NCI-H524 (cell line): Measurements from ENCODE around the gene ITGAX.
"Not testable (repeated sequence)": the region's sequence is repeated elsewhere in the genome, so short reads cannot be mapped to it uniquely, and the experiment has no call there.

Source experiments
- DNase-seq, 2 experiments: peaks; one replicate each; lab custom pipeline; 2025; lab: John Stamatoyannopoulos, UW

Gene ITGAX

GRCh38 chr16:31354394-31355291, at the start of gene ITGAX:
Gene ITGAX (plus strand): TSS chr16:31355176. CDS start chr16:31355255, 79 bp downstream.
- DNase-seq = no peak

GRCh38 chr16:31305219-31305618, 49.8 kb upstream of the ITGAX start:
- DNase-seq = no peak

- DNase-seq = not testable (repeated sequence)
These were observed 46.6 kb upstream of the ITGAX start for GRCh38 chr16:31308381-31308780.

- no peak for DNase-seq
These were observed 32.5 kb upstream of the ITGAX start for GRCh38 chr16:31322500-31322899.

- no peak for DNase-seq
These were observed 30.9 kb upstream of the ITGAX start for GRCh38 chr16:31323959-31324629.

GRCh38 chr16:31325171-31325570, 29.8 kb upstream of the ITGAX start:
- DNase-seq = no peak

- no peak for DNase-seq
These were observed 27.2 kb upstream of the ITGAX start for GRCh38 chr16:31327646-31328225.

GRCh38 chr16:31328322-31329052, 26.5 kb upstream of the ITGAX start:
- no peak for DNase-seq

- DNase-seq = no peak
These were observed 25.1 kb upstream of the ITGAX start for GRCh38 chr16:31329671-31330552.

GRCh38 chr16:31330553-31330890, 24.5 kb upstream of the ITGAX start:
- no peak for DNase-seq

- no peak for DNase-seq
These were observed 23.7 kb upstream of the ITGAX start for GRCh38 chr16:31331141-31331764.

GRCh38 chr16:31331807-31332301, 23.1 kb upstream of the ITGAX start:
- no peak for DNase-seq

GRCh38 chr16:31332544-31332943, 22.4 kb upstream of the ITGAX start:
- DNase-seq = no peak

- peak in 1 of 2 experiments; percentile 50 for DNase-seq
These were observed 21.0 kb upstream of the ITGAX start for GRCh38 chr16:31333686-31334649.

- DNase-seq = no peak
These were observed 20.0 kb upstream of the ITGAX start for GRCh38 chr16:31334934-31335333.

- DNase-seq = no peak
These were observed 19.5 kb upstream of the ITGAX start for GRCh38 chr16:31335431-31335830.

GRCh38 chr16:31338166-31338685, 16.8 kb upstream of the ITGAX start:
- not testable (repeated sequence) for DNase-seq

- no peak for DNase-seq
These were observed 10.3 kb upstream of the ITGAX start for GRCh38 chr16:31344712-31345111.

GRCh38 chr16:31347445-31347844, 7.5 kb upstream of the ITGAX start:
- no peak for DNase-seq
